ENCODE measurements around the gene VAV3.

DNA sequence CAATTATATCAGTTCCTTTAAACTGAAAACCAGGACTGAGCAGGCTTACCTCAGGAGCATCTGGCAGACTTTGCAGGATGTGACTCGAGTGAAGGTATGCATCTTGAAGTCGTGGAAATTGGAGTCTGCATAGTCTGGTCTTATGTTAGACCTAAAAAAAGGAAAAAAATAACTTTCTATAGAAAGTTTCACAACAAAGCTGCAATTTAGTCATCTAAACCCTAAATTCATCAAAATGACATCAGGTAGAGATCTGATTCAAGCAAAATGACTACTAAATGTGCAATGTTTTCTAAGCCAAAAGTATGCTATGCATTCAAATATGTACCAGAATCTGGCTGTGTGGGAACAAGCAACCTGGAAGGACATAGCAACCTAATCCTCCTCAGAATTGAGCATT, 260.1 kb downstream of the VAV3 start:
- TF ChIP-seq, protein P1, sequence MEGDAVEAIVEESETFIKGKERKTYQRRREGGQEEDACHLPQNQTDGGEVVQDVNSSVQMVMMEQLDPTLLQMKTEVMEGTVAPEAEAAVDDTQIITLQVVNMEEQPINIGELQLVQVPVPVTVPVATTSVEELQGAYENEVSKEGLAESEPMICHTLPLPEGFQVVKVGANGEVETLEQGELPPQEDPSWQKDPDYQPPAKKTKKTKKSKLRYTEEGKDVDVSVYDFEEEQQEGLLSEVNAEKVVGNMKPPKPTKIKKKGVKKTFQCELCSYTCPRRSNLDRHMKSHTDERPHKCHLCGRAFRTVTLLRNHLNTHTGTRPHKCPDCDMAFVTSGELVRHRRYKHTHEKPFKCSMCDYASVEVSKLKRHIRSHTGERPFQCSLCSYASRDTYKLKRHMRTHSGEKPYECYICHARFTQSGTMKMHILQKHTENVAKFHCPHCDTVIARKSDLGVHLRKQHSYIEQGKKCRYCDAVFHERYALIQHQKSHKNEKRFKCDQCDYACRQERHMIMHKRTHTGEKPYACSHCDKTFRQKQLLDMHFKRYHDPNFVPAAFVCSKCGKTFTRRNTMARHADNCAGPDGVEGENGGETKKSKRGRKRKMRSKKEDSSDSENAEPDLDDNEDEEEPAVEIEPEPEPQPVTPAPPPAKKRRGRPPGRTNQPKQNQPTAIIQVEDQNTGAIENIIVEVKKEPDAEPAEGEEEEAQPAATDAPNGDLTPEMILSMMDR (conservative IDR thresholded peaks at IDR 0.05; ENCODE audit: low read length): no peak
- no peak for TF ChIP-seq EZH2phosphoT487 (IDR thresholded peaks at IDR 0.05; ENCODE audit: borderline replicate concordance, low read depth, low read length)

Data from OCI-LY7 (cell line).